ENCODE data around the gene GMEB2.

Gene GMEB2

GRCh38 chr20:63577317-63577894 lies 49.5 kb downstream of the GMEB2 start:
- TF ChIP-seq CTCF (IDR thresholded peaks at IDR 0.05; ENCODE audit: insufficient read depth, low read depth, low read length, missing control alignments) = no peak
- DNase-seq (ENCODE audit: low read depth) = no peak
- no peak overlapping the region for H3K4me3 ChIP-seq (ENCODE audit: low read length)

GRCh38 chr20:63576311-63576710 lies 50.6 kb downstream of the GMEB2 start:
- no peak for TF ChIP-seq CTCF (IDR thresholded peaks at IDR 0.05; ENCODE audit: insufficient read depth, low read depth, low read length, missing control alignments)
- DNase-seq (ENCODE audit: low read depth) = no peak
- no peak overlapping the region for H3K4me3 ChIP-seq (ENCODE audit: low read length)

GRCh38 chr20:63574829-63575743 lies 51.8 kb downstream of the GMEB2 start:
- H3K4me3 ChIP-seq (ENCODE audit: low read length) = no peak overlapping the region
- no peak for TF ChIP-seq CTCF (IDR thresholded peaks at IDR 0.05; ENCODE audit: insufficient read depth, low read depth, low read length, missing control alignments)
- no peak for DNase-seq (ENCODE audit: low read depth)

- peak within 1 kb of the TSS; percentile 81 for H3K4me3 ChIP-seq (ENCODE audit: low read length)
- DNase-seq (ENCODE audit: low read depth) = peak; percentile 67
- TF ChIP-seq CTCF (IDR thresholded peaks at IDR 0.05; ENCODE audit: insufficient read depth, low read depth, low read length, missing control alignments) = no peak
Measured at GRCh38 chr20:63574156-63574828, 52.6 kb downstream of the GMEB2 start, which contains the start of gene HELZ2. Gene HELZ2 (minus strand): TSS chr20:63574239. CDS start chr20:63572385, 1,854 bp downstream.

GRCh38 chr20:63573647-63574131 lies 53.2 kb downstream of the GMEB2 start:
- DNase-seq (ENCODE audit: low read depth) = no peak
- H3K4me3 ChIP-seq (ENCODE audit: low read length) = peak overlapping the region; percentile 81
- TF ChIP-seq CTCF (IDR thresholded peaks at IDR 0.05; ENCODE audit: insufficient read depth, low read depth, low read length, missing control alignments) = no peak

GRCh38 chr20:63572788-63573646 lies 53.9 kb downstream of the GMEB2 start:
- no peak for DNase-seq (ENCODE audit: low read depth)
- H3K4me3 ChIP-seq (ENCODE audit: low read length) = peak overlapping the region; percentile 81
- no peak for TF ChIP-seq CTCF (IDR thresholded peaks at IDR 0.05; ENCODE audit: insufficient read depth, low read depth, low read length, missing control alignments)
